ENCODE data around the gene CATSPERZ. TPM values are rescaled to one million over a fixed set of nuclear protein-coding genes. Genes with fewer than 3 reads are reported as not detected.

The CATSPERZ gene
- polyA plus RNA-seq, 1 donor from 2014 or later = not detected

DNA sequence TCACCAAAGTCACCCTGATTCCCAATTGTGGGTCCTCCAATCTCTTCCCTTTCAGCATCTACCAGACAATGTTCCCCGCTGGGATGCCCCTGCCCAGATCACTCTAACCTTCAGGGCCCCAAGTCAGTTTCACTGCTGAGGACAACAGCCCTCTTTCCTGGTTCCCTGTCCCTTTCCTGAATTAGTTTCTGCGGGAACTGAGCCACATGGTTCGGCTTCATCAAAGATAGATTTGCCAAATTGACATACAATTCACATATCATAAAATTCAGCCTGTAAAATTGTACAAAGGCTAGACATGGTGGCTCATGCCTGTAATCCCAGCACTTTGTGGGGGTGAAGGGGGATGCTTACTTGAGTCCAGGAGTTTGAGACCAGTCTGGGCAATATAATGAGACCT, 27.8 kb downstream of the CATSPERZ start:
- Histone ChIP-seq H3K4me3 (ENCODE audit: low read length) (no peak overlapping the region), H3K27ac (ENCODE audit: low read length) (no peak overlapping the region), H3K9me2 (ENCODE audit: insufficient read depth, low read length) (no peaks in the 10 kb centered on the region), H3K4me2 (ENCODE audit: low read length) (no peak overlapping the region), H4K20me1 (ENCODE audit: insufficient read depth) (no peaks in the 10 kb centered on the region), H3K79me2 (replicated peaks; ENCODE audit: insufficient read depth, low read length) (no peaks in the 10 kb centered on the region), H3K9me3 (ENCODE audit: low read length) (no peaks in the 10 kb centered on the region), H3K9ac (ENCODE audit: low read length) (no peak overlapping the region), H3K36me3 (ENCODE audit: insufficient read depth, low read length) (no peaks in the 10 kb centered on the region), H3K27me3 (ENCODE audit: insufficient read depth, low read depth, low read length) (no peaks in the 10 kb centered on the region), H3F3A (ENCODE audit: insufficient read depth, low read length, poor library complexity, severe bottlenecking) (no peaks in the 10 kb centered on the region), H2AFZ (ENCODE audit: low read depth, low read length) (no peak overlapping the region)
- TF ChIP-seq SMC3 (conservative IDR thresholded peaks at IDR 0.05; ENCODE audit: poor library complexity) (no peak), MXI1 (conservative IDR thresholded peaks at IDR 0.05; ENCODE audit: poor library complexity, severe bottlenecking) (no peak), POLR2AphosphoS5 (IDR thresholded peaks at IDR 0.05) (no peak), EP300 (conservative IDR thresholded peaks at IDR 0.05; ENCODE audit: poor library complexity, severe bottlenecking) (no peak), CTCF (IDR thresholded peaks at IDR 0.05; ENCODE audit: poor library complexity, severe bottlenecking) (no peak), TAF1 (IDR thresholded peaks at IDR 0.05; ENCODE audit: low read depth) (no peak), RAD21 (conservative IDR thresholded peaks at IDR 0.05) (no peak), EZH2 (IDR thresholded peaks at IDR 0.05; ENCODE audit: borderline replicate concordance, insufficient read depth, low read length, poor library complexity, severe bottlenecking) (no peak)
- TF ChIP-seq, protein P1, sequence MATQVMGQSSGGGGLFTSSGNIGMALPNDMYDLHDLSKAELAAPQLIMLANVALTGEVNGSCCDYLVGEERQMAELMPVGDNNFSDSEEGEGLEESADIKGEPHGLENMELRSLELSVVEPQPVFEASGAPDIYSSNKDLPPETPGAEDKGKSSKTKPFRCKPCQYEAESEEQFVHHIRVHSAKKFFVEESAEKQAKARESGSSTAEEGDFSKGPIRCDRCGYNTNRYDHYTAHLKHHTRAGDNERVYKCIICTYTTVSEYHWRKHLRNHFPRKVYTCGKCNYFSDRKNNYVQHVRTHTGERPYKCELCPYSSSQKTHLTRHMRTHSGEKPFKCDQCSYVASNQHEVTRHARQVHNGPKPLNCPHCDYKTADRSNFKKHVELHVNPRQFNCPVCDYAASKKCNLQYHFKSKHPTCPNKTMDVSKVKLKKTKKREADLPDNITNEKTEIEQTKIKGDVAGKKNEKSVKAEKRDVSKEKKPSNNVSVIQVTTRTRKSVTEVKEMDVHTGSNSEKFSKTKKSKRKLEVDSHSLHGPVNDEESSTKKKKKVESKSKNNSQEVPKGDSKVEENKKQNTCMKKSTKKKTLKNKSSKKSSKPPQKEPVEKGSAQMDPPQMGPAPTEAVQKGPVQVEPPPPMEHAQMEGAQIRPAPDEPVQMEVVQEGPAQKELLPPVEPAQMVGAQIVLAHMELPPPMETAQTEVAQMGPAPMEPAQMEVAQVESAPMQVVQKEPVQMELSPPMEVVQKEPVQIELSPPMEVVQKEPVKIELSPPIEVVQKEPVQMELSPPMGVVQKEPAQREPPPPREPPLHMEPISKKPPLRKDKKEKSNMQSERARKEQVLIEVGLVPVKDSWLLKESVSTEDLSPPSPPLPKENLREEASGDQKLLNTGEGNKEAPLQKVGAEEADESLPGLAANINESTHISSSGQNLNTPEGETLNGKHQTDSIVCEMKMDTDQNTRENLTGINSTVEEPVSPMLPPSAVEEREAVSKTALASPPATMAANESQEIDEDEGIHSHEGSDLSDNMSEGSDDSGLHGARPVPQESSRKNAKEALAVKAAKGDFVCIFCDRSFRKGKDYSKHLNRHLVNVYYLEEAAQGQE (IDR thresholded peaks at IDR 0.05; ENCODE audit: borderline replicate concordance) = no peak

- no peaks in the 10 kb centered on the region for H3K9me2 ChIP-seq (ENCODE audit: insufficient read depth, low read length)
- no peaks in the 10 kb centered on the region for H3K79me2 ChIP-seq (replicated peaks; ENCODE audit: insufficient read depth, low read length)
- no peak for TF ChIP-seq MXI1 (conservative IDR thresholded peaks at IDR 0.05; ENCODE audit: poor library complexity, severe bottlenecking)
- no peak for TF ChIP-seq EP300 (conservative IDR thresholded peaks at IDR 0.05; ENCODE audit: poor library complexity, severe bottlenecking)
- TF ChIP-seq RAD21 (conservative IDR thresholded peaks at IDR 0.05) = no peak
- no peak for TF ChIP-seq CTCF (IDR thresholded peaks at IDR 0.05; ENCODE audit: poor library complexity, severe bottlenecking)
- TF ChIP-seq POLR2AphosphoS5 (IDR thresholded peaks at IDR 0.05) = no peak
- TF ChIP-seq EZH2 (IDR thresholded peaks at IDR 0.05; ENCODE audit: borderline replicate concordance, insufficient read depth, low read length, poor library complexity, severe bottlenecking) = no peak
- TF ChIP-seq, protein P1 (IDR thresholded peaks at IDR 0.05; ENCODE audit: borderline replicate concordance) = no peak
- TF ChIP-seq SMC3 (conservative IDR thresholded peaks at IDR 0.05; ENCODE audit: poor library complexity) = no peak
- TF ChIP-seq TAF1 (IDR thresholded peaks at IDR 0.05; ENCODE audit: low read depth) = no peak
- H3K9ac ChIP-seq (ENCODE audit: low read length) = no peak overlapping the region
- H2AFZ ChIP-seq (ENCODE audit: low read depth, low read length) = no peak overlapping the region
- H3K4me2 ChIP-seq (ENCODE audit: low read length) = no peak overlapping the region
- no peak overlapping the region for H3K27ac ChIP-seq (ENCODE audit: low read length)
- no peak overlapping the region for H3K4me3 ChIP-seq (ENCODE audit: low read length)
- H3K9me3 ChIP-seq (ENCODE audit: low read length) = no peaks in the 10 kb centered on the region
- no peaks in the 10 kb centered on the region for H4K20me1 ChIP-seq (ENCODE audit: insufficient read depth)
- no peaks in the 10 kb centered on the region for H3K27me3 ChIP-seq (ENCODE audit: insufficient read depth, low read depth, low read length)
- H3F3A ChIP-seq (ENCODE audit: insufficient read depth, low read length, poor library complexity, severe bottlenecking) = no peaks in the 10 kb centered on the region
- H3K36me3 ChIP-seq (ENCODE audit: insufficient read depth, low read length) = no peaks in the 10 kb centered on the region
Measured at GRCh38 chr11:64330888-64331287, 30.7 kb downstream of the CATSPERZ start.

Measured in neural cell (in vitro differentiated cells).